ENCODE data around the gene ASPG.

- TF ChIP-seq GABPA (IDR thresholded peaks at IDR 0.05; ENCODE audit: low read depth) (no peak), CTCF (IDR thresholded peaks at IDR 0.05; ENCODE audit: insufficient read depth, low read length) (no peak), POLR2AphosphoS5 (IDR thresholded peaks at IDR 0.05; ENCODE audit: low read depth) (no peak)
Observed at GRCh38 chr14:104142946-104143470, 57.5 kb downstream of the ASPG start.
